ENCODE data around the gene KRTAP12-3.
"Not testable (repeated sequence)": the region's sequence is repeated elsewhere in the genome, so short reads cannot be mapped to it uniquely, and the experiment has no call there.

The KRTAP12-3 gene

GRCh38 chr21:44618909-44619308 lies 38.8 kb upstream of the KRTAP12-3 start:
- TF ChIP-seq CTCF (conservative IDR thresholded peaks at IDR 0.05): no peak; the same call in 1 of the 2 replicates
- no peak overlapping the region for H3K27ac ChIP-seq

GRCh38 chr21:44619886-44620285 lies 37.8 kb upstream of the KRTAP12-3 start:
- no peak for TF ChIP-seq CTCF (conservative IDR thresholded peaks at IDR 0.05)
- H3K27ac ChIP-seq: no peak overlapping the region

- no peak overlapping the region for H3K27ac ChIP-seq
- no peak for TF ChIP-seq CTCF (conservative IDR thresholded peaks at IDR 0.05)
Observed at GRCh38 chr21:44623575-44623974, 34.2 kb upstream of the KRTAP12-3 start.

GRCh38 chr21:44625756-44626155 lies 32.0 kb upstream of the KRTAP12-3 start:
- TF ChIP-seq CTCF (conservative IDR thresholded peaks at IDR 0.05): no peak
- H3K27ac ChIP-seq: no peak overlapping the region

- TF ChIP-seq CTCF (conservative IDR thresholded peaks at IDR 0.05): no peak
- no peak overlapping the region for H3K27ac ChIP-seq
Observed at GRCh38 chr21:44626262-44626661, 31.5 kb upstream of the KRTAP12-3 start.

GRCh38 chr21:44626673-44627143 lies 31.0 kb upstream of the KRTAP12-3 start, which contains the start of gene KRTAP10-9:
KRTAP10-9 (plus strand) TSS chr21:44627093; CDS start chr21:44627172, 79 bp downstream.
- TF ChIP-seq CTCF (conservative IDR thresholded peaks at IDR 0.05): no peak
- no peak within 1 kb of the TSS for H3K27ac ChIP-seq

GRCh38 chr21:44627181-44627822 lies 30.4 kb upstream of the KRTAP12-3 start:
- H3K27ac ChIP-seq: not testable (repeated sequence)

GRCh38 chr21:44627831-44628233 lies 29.9 kb upstream of the KRTAP12-3 start:
- H3K27ac ChIP-seq: not testable (repeated sequence)
